LNCAP (cell line): ENCODE results near the gene BMI1.

ENCODE experiments used
- CTCF ChIP-seq: fragments of 450-650 bp; IDR thresholded peaks from 2 replicates; pipeline ENCODE4 v1.5.1; 2017; ENCODE audit warnings: mild to moderate bottlenecking

BMI1 gene

DNA sequence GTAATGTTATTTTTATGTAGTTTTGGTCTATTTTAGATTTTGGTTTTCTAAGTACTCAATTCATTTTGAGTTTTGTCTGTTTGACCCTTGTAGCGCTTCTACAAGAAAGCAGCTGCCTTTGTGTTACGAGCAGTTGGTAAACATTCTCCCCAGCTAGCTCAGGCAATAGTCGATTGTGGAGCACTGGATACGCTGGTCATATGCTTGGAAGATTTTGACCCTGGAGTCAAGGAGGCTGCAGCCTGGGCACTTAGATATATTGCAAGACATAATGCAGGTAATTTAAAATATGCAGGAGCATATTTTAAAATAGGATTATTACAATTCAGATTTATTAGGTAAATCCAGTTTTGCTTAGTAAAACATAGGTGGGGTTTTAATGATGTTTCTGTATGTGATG, 47.5 kb downstream of the BMI1 start:
- no peak for TF ChIP-seq CTCF

GRCh38 chr10:22368981-22369380, 48.1 kb downstream of the BMI1 start:
- TF ChIP-seq CTCF: no peak

- TF ChIP-seq CTCF: no peak
Observed at GRCh38 chr10:22369434-22370072, 48.7 kb downstream of the BMI1 start.

DNA sequence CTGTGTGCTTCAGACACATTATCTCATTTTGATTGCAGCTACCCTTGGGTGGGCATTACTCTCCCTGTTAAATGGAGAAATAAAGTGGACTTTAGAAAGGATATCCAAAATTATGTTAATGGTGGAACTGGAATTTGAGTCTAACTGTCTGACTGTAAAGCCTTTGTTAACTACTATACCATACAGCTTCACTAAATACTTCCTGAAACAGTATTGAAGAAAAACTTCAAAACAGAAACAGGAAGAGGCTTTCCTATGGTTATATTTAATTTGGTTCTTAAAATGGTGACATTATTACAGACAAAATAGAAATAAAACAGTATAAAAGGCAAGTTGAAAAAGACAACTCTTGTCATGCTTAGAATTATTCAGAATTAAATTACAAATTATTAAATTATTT, 49.4 kb downstream of the BMI1 start:
- no peak for TF ChIP-seq CTCF

DNA sequence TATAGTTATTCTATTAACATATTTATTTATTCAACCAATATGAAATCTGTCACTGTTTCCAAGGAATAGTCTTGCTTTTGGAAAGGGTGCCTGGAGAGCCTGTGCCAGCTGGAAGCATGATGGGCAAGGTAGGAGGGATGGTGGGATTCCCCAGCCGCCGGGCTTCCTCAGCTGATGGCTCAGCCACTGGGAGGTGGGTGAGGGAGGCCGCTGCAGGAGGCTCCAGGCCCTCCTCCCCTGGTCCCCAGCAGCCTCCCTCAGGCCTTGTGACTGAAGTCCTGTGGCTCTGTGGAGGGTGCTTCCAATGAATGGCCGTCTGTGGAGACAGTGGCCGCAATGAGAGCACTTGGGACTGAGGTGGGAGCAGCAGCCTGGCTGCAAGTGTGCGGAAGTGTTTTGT, 51.4 kb downstream of the BMI1 start:
- TF ChIP-seq CTCF: no peak

- TF ChIP-seq CTCF: no peak
Observed at GRCh38 chr10:22372917-22373316, 52.0 kb downstream of the BMI1 start.

GRCh38 chr10:22374489-22375126, 53.7 kb downstream of the BMI1 start:
- no peak for TF ChIP-seq CTCF

DNA sequence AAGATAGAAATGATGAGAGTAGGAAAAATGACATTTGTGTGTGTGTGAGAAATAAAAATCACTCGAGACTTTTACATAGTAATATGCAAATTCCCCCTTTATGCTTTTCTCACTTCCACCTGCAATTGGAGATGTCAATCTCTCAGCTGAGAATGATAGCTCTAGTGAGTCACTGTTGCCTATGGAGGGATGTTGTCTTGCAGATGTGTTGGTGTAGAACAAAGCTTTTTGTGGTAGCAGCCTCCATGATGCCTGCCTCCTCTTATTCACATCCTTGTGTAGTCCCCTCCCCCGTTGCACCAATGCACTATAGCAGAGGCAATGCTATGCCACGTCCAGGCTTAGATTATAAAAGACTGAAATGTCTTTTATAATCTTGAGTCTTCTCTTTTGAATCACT, 58.2 kb downstream of the BMI1 start:
- no peak for TF ChIP-seq CTCF
